GM19193 (cell line): ENCODE data around the gene CHST7.

ENCODE experiments used
- POLR2A ChIP-seq: IDR thresholded peaks from 4 replicates; pipeline ENCODE4 v1.6.1; 2011; ENCODE audit not compliant: insufficient read depth, insufficient read length; ENCODE audit errors: extremely low read depth

The CHST7 gene, protein sequence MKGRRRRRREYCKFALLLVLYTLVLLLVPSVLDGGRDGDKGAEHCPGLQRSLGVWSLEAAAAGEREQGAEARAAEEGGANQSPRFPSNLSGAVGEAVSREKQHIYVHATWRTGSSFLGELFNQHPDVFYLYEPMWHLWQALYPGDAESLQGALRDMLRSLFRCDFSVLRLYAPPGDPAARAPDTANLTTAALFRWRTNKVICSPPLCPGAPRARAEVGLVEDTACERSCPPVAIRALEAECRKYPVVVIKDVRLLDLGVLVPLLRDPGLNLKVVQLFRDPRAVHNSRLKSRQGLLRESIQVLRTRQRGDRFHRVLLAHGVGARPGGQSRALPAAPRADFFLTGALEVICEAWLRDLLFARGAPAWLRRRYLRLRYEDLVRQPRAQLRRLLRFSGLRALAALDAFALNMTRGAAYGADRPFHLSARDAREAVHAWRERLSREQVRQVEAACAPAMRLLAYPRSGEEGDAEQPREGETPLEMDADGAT

DNA sequence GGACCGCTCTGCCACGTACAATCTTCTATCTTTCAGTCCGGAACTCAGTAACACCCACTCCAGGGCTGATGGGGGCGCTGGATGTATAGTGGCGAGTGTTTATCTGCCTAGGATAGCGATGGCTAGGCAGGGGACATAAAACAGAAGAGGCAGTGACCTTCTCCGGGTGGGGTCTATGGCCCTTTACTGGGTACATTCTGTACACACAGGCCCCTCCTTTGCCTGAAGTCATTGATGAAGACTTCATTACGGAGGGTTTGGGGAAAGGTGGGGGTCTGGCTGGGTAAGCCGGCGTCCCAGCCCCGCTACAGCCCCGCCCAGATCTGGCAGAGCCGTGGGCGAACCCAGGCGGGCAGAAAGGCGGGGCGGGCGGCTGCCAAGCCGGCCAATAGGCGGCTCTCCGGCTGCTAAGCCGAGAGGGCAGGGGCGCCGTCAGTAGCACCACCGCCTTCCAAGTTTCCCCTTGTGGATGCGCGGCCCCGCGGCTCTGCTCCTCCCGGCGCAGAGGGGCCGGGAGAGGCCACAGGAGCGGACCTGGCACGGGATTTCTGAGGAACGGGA is at the start of gene CHST7:
TSS of gene CHST7 (plus strand) at position 435 of the 561 bp plus-strand sequence. CDS start 167 bp downstream, outside the sequence.
- peak; percentile 59 for TF ChIP-seq POLR2A

- no peak for TF ChIP-seq POLR2A
Observed at GRCh38 chrX:46531442-46531841, 42.1 kb upstream of the CHST7 start.

DNA sequence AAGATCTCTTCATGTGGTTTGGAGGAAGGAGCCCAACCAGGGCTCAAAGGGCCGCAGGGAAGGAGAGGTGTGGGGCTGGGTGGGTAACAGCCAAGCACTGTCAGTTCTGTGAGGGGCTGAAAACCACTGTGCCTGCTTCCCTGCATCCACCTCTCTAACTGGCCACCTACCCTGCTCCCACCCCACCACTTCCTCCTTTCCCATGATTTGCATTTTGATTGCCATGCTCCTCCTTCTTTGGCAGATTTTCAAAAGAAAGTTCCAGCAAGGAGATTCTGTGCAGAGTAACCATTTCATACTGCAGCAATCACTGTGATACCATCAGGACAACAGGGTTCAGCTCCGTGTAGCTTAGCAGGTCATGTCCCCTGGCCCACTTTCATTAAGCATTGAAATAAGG is 30.1 kb upstream of the CHST7 start:
- TF ChIP-seq POLR2A = no peak

- TF ChIP-seq POLR2A = peak; percentile 70
Observed at GRCh38 chrX:46545111-46546005, 28.2 kb upstream of the CHST7 start, which contains the start of gene ZNF674. TSS of gene ZNF674 (minus strand) at chrX:46545421. CDS start at chrX:46542087, 3,334 bp downstream.

DNA sequence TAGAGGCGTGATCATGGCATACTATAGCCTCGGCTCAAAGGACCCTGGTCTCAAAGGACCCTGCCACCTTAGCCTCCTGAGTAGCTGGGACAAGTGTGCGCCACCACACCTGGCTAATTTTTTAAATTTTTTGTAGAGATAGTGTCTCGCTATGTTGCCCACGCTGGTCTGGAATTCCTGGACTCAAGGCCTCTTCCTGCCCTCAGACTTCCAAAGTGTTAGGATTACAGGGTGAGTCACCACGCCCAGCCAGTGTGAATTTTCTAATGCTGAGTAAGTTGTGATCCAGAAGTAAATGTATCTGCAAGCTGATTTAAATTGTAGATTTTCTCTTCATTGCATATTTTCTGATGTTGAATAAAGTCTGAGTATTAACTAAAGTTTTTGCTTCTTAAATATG is 25.7 kb upstream of the CHST7 start:
- no peak for TF ChIP-seq POLR2A

GRCh38 chrX:46549914-46550313 is 23.7 kb upstream of the CHST7 start:
- TF ChIP-seq POLR2A = no peak

DNA sequence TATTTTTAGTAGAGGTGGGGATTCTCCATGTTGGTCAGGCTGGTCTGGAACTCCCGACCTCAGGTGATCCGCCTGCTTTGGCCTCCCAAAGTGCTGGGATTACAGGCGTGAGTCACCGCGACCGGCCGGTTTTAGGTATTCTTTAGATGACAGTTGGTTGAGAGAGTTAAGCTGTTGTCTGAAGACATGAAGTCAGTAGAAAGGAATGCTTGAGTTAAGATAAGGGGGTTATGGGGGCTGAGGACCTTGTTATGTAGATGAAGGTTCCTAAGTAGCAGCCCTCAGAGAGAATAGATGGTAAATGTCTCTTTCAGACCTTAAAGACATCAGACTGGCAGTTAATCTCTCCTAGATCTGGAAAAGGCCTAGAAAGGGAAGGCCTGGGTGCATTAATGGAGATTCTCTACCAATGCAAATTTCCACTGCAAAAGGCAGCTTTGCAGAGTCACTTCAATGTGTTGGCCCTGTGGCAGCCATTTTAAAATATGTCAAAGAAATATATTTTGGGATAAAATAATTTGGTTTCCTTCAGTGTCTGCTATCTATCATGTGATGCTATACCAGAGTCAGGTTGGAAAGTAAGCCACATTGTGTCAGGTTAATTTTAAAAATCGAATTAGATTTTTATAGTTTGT is 22.0 kb upstream of the CHST7 start:
- TF ChIP-seq POLR2A = no peak

DNA sequence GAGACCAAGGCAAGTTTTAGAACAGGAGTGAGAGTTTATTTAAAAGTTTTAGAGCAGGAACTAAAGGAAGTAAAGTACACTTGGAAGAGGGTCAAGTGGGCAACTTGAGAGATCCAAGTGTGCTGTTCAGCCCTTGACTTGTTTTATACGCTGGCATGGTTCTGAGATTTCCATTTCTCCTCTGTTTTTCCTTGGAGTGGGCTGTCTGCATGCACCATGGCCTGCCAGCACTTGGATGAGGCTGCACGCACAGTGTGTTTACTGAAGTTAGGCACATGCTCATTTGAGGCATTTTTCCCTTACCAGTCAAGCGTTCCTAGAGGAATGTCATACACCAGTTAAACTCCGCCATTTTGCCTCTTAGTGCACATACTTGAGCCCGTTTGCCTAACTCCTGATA is 19.6 kb upstream of the CHST7 start:
- TF ChIP-seq POLR2A = no peak

- no peak for TF ChIP-seq POLR2A
Observed at GRCh38 chrX:46554942-46555341, 18.6 kb upstream of the CHST7 start.

DNA sequence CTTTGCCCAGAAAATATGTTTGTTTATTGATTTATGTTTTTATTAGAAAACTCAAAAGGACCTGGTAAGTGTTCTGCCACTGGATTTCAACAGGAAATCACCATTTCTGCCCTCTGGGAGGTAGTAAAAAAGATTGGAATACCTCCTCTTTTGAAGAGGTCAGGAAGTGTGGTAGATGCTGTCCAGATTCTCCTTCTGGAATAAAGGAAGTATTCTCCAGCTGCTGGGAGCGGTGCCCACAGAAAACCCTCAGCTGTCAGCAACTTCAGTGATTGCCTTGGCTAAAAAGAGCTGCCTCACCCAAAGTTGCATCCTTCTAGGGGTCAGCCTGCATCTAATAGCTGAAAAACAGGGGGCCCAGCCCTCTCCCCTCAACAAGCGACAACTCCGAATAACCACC is 14.5 kb upstream of the CHST7 start:
- no peak for TF ChIP-seq POLR2A

- no peak for TF ChIP-seq POLR2A
Observed at GRCh38 chrX:46561824-46562657, 11.5 kb upstream of the CHST7 start.

DNA sequence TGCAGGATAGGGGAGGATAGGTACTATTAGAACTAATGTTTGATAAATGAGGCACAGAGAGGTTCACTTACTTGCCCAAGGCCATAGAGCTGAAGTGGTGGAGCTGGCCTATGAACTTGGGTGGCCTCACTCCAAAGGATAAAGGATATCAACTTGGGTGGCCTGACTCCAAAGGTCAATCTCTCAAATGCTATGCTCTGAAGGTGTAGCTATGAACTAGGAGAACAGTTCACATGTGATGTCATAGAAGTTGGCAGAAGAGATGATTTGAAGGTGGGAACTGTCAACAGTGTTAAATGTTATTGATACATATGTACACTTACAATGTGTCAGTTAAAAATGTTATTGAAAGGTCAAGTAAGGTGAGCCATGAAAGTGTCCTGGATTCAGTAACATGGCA is 6.2 kb upstream of the CHST7 start:
- TF ChIP-seq POLR2A = no peak

- no peak for TF ChIP-seq POLR2A
Observed at GRCh38 chrX:46569621-46570020, 3.9 kb upstream of the CHST7 start.
